ENCODE results near the gene NAV3.

DNA sequence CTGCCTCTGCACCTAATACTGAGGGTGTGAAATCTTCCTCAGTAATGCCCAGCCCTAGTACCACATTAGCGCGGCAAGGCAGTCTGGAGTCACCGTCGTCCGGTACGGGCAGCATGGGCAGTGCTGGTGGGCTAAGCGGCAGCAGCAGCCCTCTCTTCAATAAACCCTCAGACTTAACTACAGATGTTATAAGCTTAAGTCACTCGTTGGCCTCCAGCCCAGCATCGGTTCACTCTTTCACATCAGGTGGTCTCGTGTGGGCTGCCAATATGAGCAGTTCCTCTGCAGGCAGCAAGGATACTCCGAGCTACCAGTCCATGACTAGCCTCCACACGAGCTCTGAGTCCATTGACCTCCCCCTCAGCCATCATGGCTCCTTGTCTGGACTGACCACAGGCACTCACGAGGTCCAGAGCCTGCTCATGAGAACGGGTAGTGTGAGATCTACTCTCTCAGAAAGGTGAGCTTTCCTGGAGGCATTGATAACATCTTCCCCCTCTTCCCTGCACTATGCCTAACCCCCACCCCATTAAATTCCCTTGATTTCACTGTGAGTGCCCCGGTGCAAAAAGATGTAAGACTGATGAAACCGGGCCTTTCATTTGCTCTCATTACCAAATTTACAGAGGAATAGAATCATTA lies 291.4 kb downstream of the NAV3 start:
- TF ChIP-seq, protein P1, sequence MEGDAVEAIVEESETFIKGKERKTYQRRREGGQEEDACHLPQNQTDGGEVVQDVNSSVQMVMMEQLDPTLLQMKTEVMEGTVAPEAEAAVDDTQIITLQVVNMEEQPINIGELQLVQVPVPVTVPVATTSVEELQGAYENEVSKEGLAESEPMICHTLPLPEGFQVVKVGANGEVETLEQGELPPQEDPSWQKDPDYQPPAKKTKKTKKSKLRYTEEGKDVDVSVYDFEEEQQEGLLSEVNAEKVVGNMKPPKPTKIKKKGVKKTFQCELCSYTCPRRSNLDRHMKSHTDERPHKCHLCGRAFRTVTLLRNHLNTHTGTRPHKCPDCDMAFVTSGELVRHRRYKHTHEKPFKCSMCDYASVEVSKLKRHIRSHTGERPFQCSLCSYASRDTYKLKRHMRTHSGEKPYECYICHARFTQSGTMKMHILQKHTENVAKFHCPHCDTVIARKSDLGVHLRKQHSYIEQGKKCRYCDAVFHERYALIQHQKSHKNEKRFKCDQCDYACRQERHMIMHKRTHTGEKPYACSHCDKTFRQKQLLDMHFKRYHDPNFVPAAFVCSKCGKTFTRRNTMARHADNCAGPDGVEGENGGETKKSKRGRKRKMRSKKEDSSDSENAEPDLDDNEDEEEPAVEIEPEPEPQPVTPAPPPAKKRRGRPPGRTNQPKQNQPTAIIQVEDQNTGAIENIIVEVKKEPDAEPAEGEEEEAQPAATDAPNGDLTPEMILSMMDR (conservative IDR thresholded peaks at IDR 0.05; ENCODE audit: low read depth, low read length): no peak
- TF ChIP-seq EZH2 (IDR thresholded peaks at IDR 0.05; ENCODE audit: low read length, unreplicated experiment): no peak

Data from PC-3 (cell line).